H9 (cell line): ENCODE measurements around the gene ATP6V1G2. TPM values are rescaled to one million over a fixed set of nuclear protein-coding genes. Genes with fewer than 3 reads are reported as not detected.

Experiments used
- DNase-seq: peaks from one replicate; pipeline ENCODE4 v3.0.0-alpha.2; 2017
- H2AFZ ChIP-seq: one replicate; pipeline ENCODE4 v1.6.1; 2013; ENCODE audit warnings: mild to moderate bottlenecking, low read length, control low read depth, moderate library complexity
- H2AK5ac ChIP-seq: 2 replicates; pipeline ENCODE4 v1.6.1; 2013; ENCODE audit warnings: low read length, control low read depth, mixed read lengths; ENCODE audit not compliant: insufficient read length
- H2BK120ac ChIP-seq: one replicate; pipeline ENCODE4 v1.6.1; 2013; ENCODE audit warnings: low read depth, mild to moderate bottlenecking, low read length, control low read depth, inconsistent platforms; ENCODE audit not compliant: poor library complexity, severe bottlenecking
- H2BK12ac ChIP-seq: 2 replicates; pipeline ENCODE4 v1.6.1; 2013; ENCODE audit warnings: low read length, control low read depth, mixed read lengths, low read depth; ENCODE audit not compliant: insufficient read length
- H2BK15ac ChIP-seq: 2 replicates; pipeline ENCODE4 v1.6.1; 2013; ENCODE audit warnings: low read depth, low read length, control low read depth
- H2BK20ac ChIP-seq: one replicate; pipeline ENCODE4 v1.6.1; 2013; ENCODE audit warnings: low read depth, mild to moderate bottlenecking, low read length, control low read depth, inconsistent platforms; ENCODE audit not compliant: poor library complexity, severe bottlenecking
- H2BK5ac ChIP-seq: 2 replicates; pipeline ENCODE4 v1.6.1; 2013; ENCODE audit warnings: low read length, control low read depth, mixed read lengths; ENCODE audit not compliant: insufficient read length
- H3K14ac ChIP-seq: 2 replicates; pipeline ENCODE4 v1.6.1; 2013; ENCODE audit warnings: low read length, control low read depth; ENCODE audit not compliant: insufficient read depth
- H3K18ac ChIP-seq: 2 replicates; pipeline ENCODE4 v1.6.1; 2013; ENCODE audit warnings: low read depth, mild to moderate bottlenecking, mixed read lengths, low read length, control low read depth; ENCODE audit not compliant: insufficient read length
- H3K23ac ChIP-seq: 2 replicates; pipeline ENCODE4 v1.6.1; 2013; ENCODE audit warnings: low read length, control low read depth, mixed read lengths, low read depth; ENCODE audit not compliant: insufficient read length
- H3K23me2 ChIP-seq: 2 replicates; pipeline ENCODE4 v1.6.1; 2013; ENCODE audit warnings: low read depth, mild to moderate bottlenecking, mixed read lengths, low read length, control low read depth; ENCODE audit not compliant: insufficient read length, poor library complexity, severe bottlenecking
- H3K27ac ChIP-seq: 2 replicates; pipeline ENCODE4 v1.5.1; 2013; ENCODE audit warnings: low read length, control low read depth, mixed read lengths, low read depth; ENCODE audit not compliant: insufficient read length
- H3K27me3 ChIP-seq: 2 replicates; pipeline ENCODE4 v1.6.1; 2013; ENCODE audit warnings: low read length, control low read depth, inconsistent platforms; ENCODE audit not compliant: insufficient read depth
- H3K4ac ChIP-seq: 2 replicates; pipeline ENCODE4 v1.6.1; 2013; ENCODE audit warnings: low read depth, mild to moderate bottlenecking, control low read depth, inconsistent platforms, low read length, moderate library complexity
- H3K4me1 ChIP-seq: 2 replicates; pipeline ENCODE4 v1.6.1; 2013; ENCODE audit warnings: low read length, control low read depth, inconsistent platforms; ENCODE audit not compliant: insufficient read depth
- H3K4me2 ChIP-seq: 2 replicates; pipeline ENCODE4 v1.6.1; 2013; ENCODE audit warnings: low read length, control low read depth, mixed read lengths; ENCODE audit not compliant: insufficient read length, insufficient read depth
- H3K56ac ChIP-seq: 2 replicates; pipeline ENCODE4 v1.6.1; 2013; ENCODE audit warnings: low read depth, mild to moderate bottlenecking, mixed read lengths, low read length, control low read depth; ENCODE audit not compliant: insufficient read length
- H3K79me1 ChIP-seq: 2 replicates; pipeline ENCODE4 v1.6.1; 2013; ENCODE audit warnings: low read depth, mild to moderate bottlenecking, moderate library complexity, low read length, control low read depth, inconsistent platforms; ENCODE audit not compliant: insufficient read depth, poor library complexity, severe bottlenecking
- H3K79me2 ChIP-seq: 2 replicates; pipeline ENCODE4 v1.6.1; 2013; ENCODE audit warnings: low read length, control low read depth, inconsistent platforms; ENCODE audit not compliant: insufficient read depth
- H3K9ac ChIP-seq: 2 replicates; pipeline ENCODE4 v1.6.1; 2013; ENCODE audit warnings: low read length, control low read depth, mixed read lengths; ENCODE audit not compliant: insufficient read length; ENCODE audit errors: extremely low read depth
- H3K9me3 ChIP-seq: one replicate; pipeline ENCODE4 v1.6.1; 2013; ENCODE audit warnings: low read depth, low read length, inconsistent platforms; ENCODE audit not compliant: control insufficient read depth
- H3T11ph ChIP-seq: one replicate; pipeline ENCODE4 v1.6.1; 2013; ENCODE audit warnings: mild to moderate bottlenecking, low read length, control low read depth, inconsistent platforms
- H4K20me1 ChIP-seq: one replicate; pipeline ENCODE4 v1.6.1; 2013; ENCODE audit not compliant: control insufficient read depth, insufficient read length, insufficient read depth
- H4K5ac ChIP-seq: 2 replicates; pipeline ENCODE4 v1.6.1; 2013; ENCODE audit warnings: low read depth, mild to moderate bottlenecking, mixed read lengths, low read length, control low read depth; ENCODE audit not compliant: insufficient read length
- H4K8ac ChIP-seq: replicated peaks from 2 replicates; pipeline ENCODE4 v1.6.1; 2013; ENCODE audit warnings: low read length, control low read depth, mixed read lengths, low read depth; ENCODE audit not compliant: insufficient read length
- H4K91ac ChIP-seq: 2 replicates; pipeline ENCODE4 v1.6.1; 2013; ENCODE audit warnings: low read depth, mild to moderate bottlenecking, moderate library complexity, mixed read lengths, low read length, control low read depth; ENCODE audit not compliant: insufficient read length
- H3K27ac Mint-ChIP-seq, 3 experiments: 2 replicates in 2 of 3; 3 replicates in 1 of 3; pipeline ENCODE4 v1.8.0; 2020 to 2021; ENCODE audit warnings: mixed read lengths in 3 of 3, mild to moderate bottlenecking in 1 of 3, moderate library complexity in 1 of 3
- H3K27me3 Mint-ChIP-seq: 2 replicates; pipeline ENCODE4 v1.8.0; 2021; ENCODE audit warnings: low read depth, mild to moderate bottlenecking, moderate library complexity, mixed read lengths
- H3K36me3 Mint-ChIP-seq, 3 experiments: 2 replicates in 2 of 3; 3 replicates in 1 of 3; pipeline ENCODE4 v1.8.0; 2020 to 2021; ENCODE audit warnings: low read depth in 3 of 3, mixed read lengths in 3 of 3; ENCODE audit not compliant: insufficient read depth in 1 of 3
- H3K4me1 Mint-ChIP-seq, 2 experiments: 2 replicates each; pipeline ENCODE4 v1.8.0; 2020; ENCODE audit warnings: mixed read lengths in 2 of 2
- H3K4me3 Mint-ChIP-seq, 2 experiments: 2 replicates in 1 of 2; 3 replicates in 1 of 2; pipeline ENCODE4 v1.8.0; 2020 to 2021; ENCODE audit warnings: mild to moderate bottlenecking in 2 of 2, mixed read lengths in 2 of 2, moderate library complexity in 1 of 2
- H3K9me3 Mint-ChIP-seq, 2 experiments: 2 replicates in 1 of 2; 3 replicates in 1 of 2; pipeline ENCODE4 v1.8.0; 2020; ENCODE audit warnings: mild to moderate bottlenecking in 2 of 2, mixed read lengths in 2 of 2, moderate library complexity in 1 of 2
- WGBS: extraction: QIAGEN DNeasy Blood & Tissue Kit; methylation state at CpG from one replicate; pipeline ENCODE4 v1.1.7; 2013; ENCODE audit warnings: missing lambda C conversion rate, low lambda C conversion rate, mixed read lengths; ENCODE audit not compliant: insufficient read length; ENCODE audit errors: extremely low coverage; 5-methylcytosine and 5-hydroxymethylcytosine counted together
- total RNA-seq: library from RNA; stranded (reverse); gene quantifications from 2 replicates; pipeline ENCODE4 v1.2.1, GENCODE V29; 2021
- TF ChIP-seq, protein P1 (sequence below): fragments of 200-600 bp; sonication (generic); conservative IDR thresholded peaks from 3 replicates; pipeline ENCODE4 v1.8.0; 2021; ENCODE audit warnings: antibody characterized with exemption, mild to moderate bottlenecking

ATP6V1G2 gene
- total RNA-seq, 1 experiment from 2014 or later: 3.8 TPM

DNA sequence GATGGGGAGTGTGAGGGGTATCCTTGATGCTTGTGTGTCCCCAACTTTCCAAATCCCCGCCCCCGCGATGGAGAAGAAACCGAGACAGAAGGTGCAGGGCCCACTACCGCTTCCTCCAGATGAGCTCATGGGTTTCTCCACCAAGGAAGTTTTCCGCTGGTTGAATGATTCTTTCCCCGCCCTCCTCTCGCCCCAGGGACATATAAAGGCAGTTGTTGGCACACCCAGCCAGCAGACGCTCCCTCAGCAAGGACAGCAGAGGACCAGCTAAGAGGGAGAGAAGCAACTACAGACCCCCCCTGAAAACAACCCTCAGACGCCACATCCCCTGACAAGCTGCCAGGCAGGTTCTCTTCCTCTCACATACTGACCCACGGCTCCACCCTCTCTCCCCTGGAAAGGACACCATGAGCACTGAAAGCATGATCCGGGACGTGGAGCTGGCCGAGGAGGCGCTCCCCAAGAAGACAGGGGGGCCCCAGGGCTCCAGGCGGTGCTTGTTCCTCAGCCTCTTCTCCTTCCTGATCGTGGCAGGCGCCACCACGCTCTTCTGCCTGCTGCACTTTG, 29.0 kb upstream of the ATP6V1G2 start, which contains the start of gene TNF:
Gene TNF (plus strand): TSS at position 231 of the 567 bp plus-strand sequence. CDS start 177 bp downstream, at position 408.
- Histone ChIP-seq H4K8ac (no peak within 1 kb of the TSS), H3K9me3 (no peaks in the 10 kb centered on the region), H2AK5ac (no peak within 1 kb of the TSS), H2BK12ac (no peak within 1 kb of the TSS), H4K5ac (no peak within 1 kb of the TSS), H2BK20ac (no peak within 1 kb of the TSS), H3K23me2 (peaks cover 3% of the 10 kb centered on the region), H3K79me1 (no peaks in the 10 kb centered on the region), H3K4me2 (no peak within 1 kb of the TSS), H3T11ph (no peak within 1 kb of the TSS), H4K91ac (no peak within 1 kb of the TSS), H3K27me3 (no peaks in the 10 kb centered on the region), H3K9ac (no peak within 1 kb of the TSS), H3K27ac (no peak within 1 kb of the TSS), H2BK5ac (no peak within 1 kb of the TSS), H2BK15ac (no peak within 1 kb of the TSS), H3K79me2 (no peaks in the 10 kb centered on the region), H2AFZ (no peak within 1 kb of the TSS), H3K56ac (no peak within 1 kb of the TSS), H3K4ac (no peak within 1 kb of the TSS), H4K20me1 (no peaks in the 10 kb centered on the region), H3K4me1 (no peaks in the 10 kb centered on the region), H3K18ac (no peak within 1 kb of the TSS), H2BK120ac (no peak within 1 kb of the TSS), H3K23ac (no peak within 1 kb of the TSS), H3K14ac (no peak within 1 kb of the TSS)
- H3K4me3 Mint-ChIP-seq: no peak within 1 kb of the TSS; a peak in 1 of 5 replicates
- no peaks in the 10 kb centered on the region for H3K36me3 Mint-ChIP-seq
- no CpG with 5 or more reads among the region's 19 CpGs for WGBS
- peaks cover 20 to 26% of the 10 kb centered on the region in 2 experiments for H3K4me1 Mint-ChIP-seq
- H3K27ac Mint-ChIP-seq: no peak within 1 kb of the TSS
- H3K9me3 Mint-ChIP-seq: no peaks in the 10 kb centered on the region; a peak in 1 of 5 replicates
- DNase-seq: no peak
- TF ChIP-seq, protein P1, sequence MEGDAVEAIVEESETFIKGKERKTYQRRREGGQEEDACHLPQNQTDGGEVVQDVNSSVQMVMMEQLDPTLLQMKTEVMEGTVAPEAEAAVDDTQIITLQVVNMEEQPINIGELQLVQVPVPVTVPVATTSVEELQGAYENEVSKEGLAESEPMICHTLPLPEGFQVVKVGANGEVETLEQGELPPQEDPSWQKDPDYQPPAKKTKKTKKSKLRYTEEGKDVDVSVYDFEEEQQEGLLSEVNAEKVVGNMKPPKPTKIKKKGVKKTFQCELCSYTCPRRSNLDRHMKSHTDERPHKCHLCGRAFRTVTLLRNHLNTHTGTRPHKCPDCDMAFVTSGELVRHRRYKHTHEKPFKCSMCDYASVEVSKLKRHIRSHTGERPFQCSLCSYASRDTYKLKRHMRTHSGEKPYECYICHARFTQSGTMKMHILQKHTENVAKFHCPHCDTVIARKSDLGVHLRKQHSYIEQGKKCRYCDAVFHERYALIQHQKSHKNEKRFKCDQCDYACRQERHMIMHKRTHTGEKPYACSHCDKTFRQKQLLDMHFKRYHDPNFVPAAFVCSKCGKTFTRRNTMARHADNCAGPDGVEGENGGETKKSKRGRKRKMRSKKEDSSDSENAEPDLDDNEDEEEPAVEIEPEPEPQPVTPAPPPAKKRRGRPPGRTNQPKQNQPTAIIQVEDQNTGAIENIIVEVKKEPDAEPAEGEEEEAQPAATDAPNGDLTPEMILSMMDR: no peak
- H3K27me3 Mint-ChIP-seq: peaks cover 33% of the 10 kb centered on the region
